Tibial nerve (tissue), 4 donors: ENCODE data around the gene AGBL1. TPM values are rescaled to one million over a fixed set of nuclear protein-coding genes. Genes with fewer than 3 reads are reported as not detected.
"Not testable (repeated sequence)": the region's sequence is repeated elsewhere in the genome, so short reads cannot be mapped to it uniquely, and the experiment has no call there.

Experiments used
- DNase-seq, 2 donors: peaks; one replicate each; pipeline ENCODE4 v3.0.0-alpha.2; 2019; ENCODE audit warnings: low spot score in 2 of 2
- H3K27ac ChIP-seq, 4 donors: fragments of 200-600 bp; sonication (generic) in 3 of 4; one replicate each; pipeline ENCODE4 v1.5.1; 2017 to 2019; ENCODE audit warnings: mild to moderate bottlenecking in 1 of 4
- H3K27me3 ChIP-seq, 2 donors: fragments of 200-600 bp; sonication (generic) in 1 of 2; one replicate each; pipeline versions ENCODE4 v1.5.1 to v1.6.0; 2017 to 2019
- H3K36me3 ChIP-seq, 3 donors: fragments of 200-600 bp; sonication (generic); one replicate each; pipeline ENCODE4 v1.5.1; 2018 to 2019
- H3K4me1 ChIP-seq, 4 donors: fragments of 200-600 bp; sonication (generic) in 3 of 4; one replicate each; pipeline ENCODE4 v1.5.1; 2017 to 2019
- H3K4me3 ChIP-seq, 4 donors: fragments of 200-600 bp; sonication (generic) in 3 of 4; one replicate each; pipeline ENCODE4 v1.5.1; 2017 to 2019; ENCODE audit warnings: mild to moderate bottlenecking in 1 of 4, moderate library complexity in 1 of 4
- H3K9me3 ChIP-seq, 4 donors: fragments of 200-600 bp; sonication (generic) in 3 of 4; one replicate each; pipeline ENCODE4 v1.5.1; 2017 to 2019
- CTCF ChIP-seq, 5 experiments: fragments of 200-600 bp in 3 of 5; fragments of 450-650 bp in 2 of 5; sonication (generic) in 3 of 5; IDR thresholded peaks; one replicate each; pipeline ENCODE4 v1.5.1; 2016 to 2019; ENCODE audit warnings: antibody characterized with exemption in 5 of 5, mild to moderate bottlenecking in 3 of 5, moderate library complexity in 2 of 5
- EP300 ChIP-seq, 2 donors: sonication (generic); formaldehyde crosslinking; IDR thresholded peaks; one replicate each; pipeline ENCODE4 v1.6.1; 2017; ENCODE audit warnings: antibody characterized with exemption in 2 of 2, mild to moderate bottlenecking in 1 of 2
- POLR2A ChIP-seq, 2 donors: fragments of 450-650 bp; IDR thresholded peaks; one replicate each; pipeline ENCODE4 v1.6.1; 2017; ENCODE audit warnings: antibody characterized with exemption in 2 of 2, mild to moderate bottlenecking in 2 of 2, moderate library complexity in 2 of 2
- WGBS, 2 donors: methylation state at CpG; one replicate each; pipeline ENCODE4 v1.1.5; 2018; 5-methylcytosine and 5-hydroxymethylcytosine counted together
- total RNA-seq, 4 donors: library from RNA; depleted of rRNA; stranded (reverse); fragments of >200 nt; gene quantifications; one replicate each; pipeline ENCODE4 v1.1.0, GENCODE V29; 2016

Gene AGBL1
- total RNA-seq, 4 donors from 2014 or later: under 0.01 to 1.2 (median 0.21) TPM; not detected in 1

- TF ChIP-seq EP300 (IDR thresholded peaks at IDR 0.05) (no peak), POLR2A (IDR thresholded peaks at IDR 0.05) (no peak), CTCF (IDR thresholded peaks at IDR 0.05) (no peak)
- peaks cover 0 to 8% (median 0%) of the 10 kb centered on the region in 4 donors for H3K4me1 ChIP-seq
- peaks cover 0 to 3% (median 1%) of the 10 kb centered on the region in 4 donors for H3K9me3 ChIP-seq
- H3K36me3 ChIP-seq: no peaks in the 10 kb centered on the region
- no peaks in the 10 kb centered on the region for H3K27me3 ChIP-seq
- H3K4me3 ChIP-seq: no peak overlapping the region
- 78 to 79% methylated on average over 6 of the region's 6 CpGs for WGBS, 2 donors
- DNase-seq: no peak
- no peak overlapping the region for H3K27ac ChIP-seq
These were observed 952.6 kb downstream of the AGBL1 start for GRCh38 chr15:87032295-87032694.

DNA sequence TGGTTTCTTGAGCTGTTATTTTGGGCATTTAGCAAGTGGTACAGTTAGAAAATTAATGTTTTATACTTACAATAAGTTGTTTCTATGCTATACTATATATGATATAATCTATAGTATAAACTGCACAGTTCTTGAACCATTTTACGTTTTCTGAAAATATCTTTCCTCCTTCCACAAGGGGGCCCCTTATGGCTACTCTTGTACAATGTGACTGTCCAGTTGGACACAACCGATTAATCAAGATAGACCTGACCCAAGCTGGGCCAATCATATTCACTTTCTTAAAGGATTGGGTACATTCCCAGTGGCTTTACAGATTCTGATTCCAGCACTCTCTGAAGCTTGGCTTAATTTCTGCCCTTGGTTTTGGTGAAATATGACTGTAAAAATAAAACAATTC, 953.4 kb downstream of the AGBL1 start:
- Histone ChIP-seq H3K9me3 (peaks cover 0 to 3% (median 0%) of the 10 kb centered on the region in 4 donors), H3K4me1 (peaks cover 0 to 8% (median 0%) of the 10 kb centered on the region in 4 donors), H3K27ac (no peak overlapping the region), H3K4me3 (no peak overlapping the region), H3K27me3 (no peaks in the 10 kb centered on the region), H3K36me3 (no peaks in the 10 kb centered on the region)
- 55% methylated on average over 2 of the region's 2 CpGs for WGBS, 2 donors
- peak in 4 of 5 experiments; percentile 4 to 32 (median 11) for TF ChIP-seq CTCF (IDR thresholded peaks at IDR 0.05)
- TF ChIP-seq POLR2A (IDR thresholded peaks at IDR 0.05): no peak
- no peak for TF ChIP-seq EP300 (IDR thresholded peaks at IDR 0.05)
- DNase-seq: no peak

- Histone ChIP-seq H3K9me3 (peaks cover 0 to 3% (median 0%) of the 10 kb centered on the region in 4 donors), H3K4me1 (peaks cover 0 to 8% (median 0%) of the 10 kb centered on the region in 4 donors), H3K27ac (no peak overlapping the region), H3K36me3 (no peaks in the 10 kb centered on the region), H3K4me3 (no peak overlapping the region), H3K27me3 (no peaks in the 10 kb centered on the region)
- no peak for DNase-seq
- TF ChIP-seq POLR2A (IDR thresholded peaks at IDR 0.05): no peak
- no peak for TF ChIP-seq EP300 (IDR thresholded peaks at IDR 0.05)
- TF ChIP-seq CTCF (IDR thresholded peaks at IDR 0.05): no peak
- WGBS, 2 donors: 90 to 95% methylated on average over 16 of the region's 16 CpGs
These were observed 955.2 kb downstream of the AGBL1 start for GRCh38 chr15:87034886-87035285.

- Histone ChIP-seq H3K27ac (no peak overlapping the region), H3K36me3 (no peaks in the 10 kb centered on the region), H3K9me3 (peaks cover 0 to 3% (median 0%) of the 10 kb centered on the region in 4 donors), H3K4me3 (no peak overlapping the region), H3K27me3 (no peaks in the 10 kb centered on the region), H3K4me1 (no peaks in the 10 kb centered on the region)
- DNase-seq: no peak
- WGBS, 2 donors: 48 to 51% methylated on average over 3 of the region's 3 CpGs
- TF ChIP-seq EP300 (IDR thresholded peaks at IDR 0.05): no peak
- no peak for TF ChIP-seq CTCF (IDR thresholded peaks at IDR 0.05)
These were observed 958.7 kb downstream of the AGBL1 start for GRCh38 chr15:87038404-87038803.

DNA sequence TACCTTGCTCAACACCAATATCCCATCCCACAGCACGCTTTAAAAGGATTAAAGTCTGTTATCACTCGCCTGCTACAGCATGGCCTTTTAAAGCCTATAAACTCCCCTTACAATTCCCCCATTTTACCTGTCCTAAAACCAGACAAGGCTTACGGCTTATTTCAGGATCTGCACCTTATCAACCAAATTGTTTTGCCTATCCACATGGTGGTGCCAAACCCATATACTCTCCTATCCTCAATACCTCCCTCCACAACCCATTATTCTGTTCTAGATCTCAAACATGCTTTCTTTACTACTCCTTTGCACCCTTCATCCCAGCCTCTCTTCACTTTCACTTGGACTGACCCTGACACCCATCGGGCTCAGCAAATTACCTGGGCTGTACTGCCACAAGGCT, 962.9 kb downstream of the AGBL1 start:
- not testable (repeated sequence) for H3K27me3 ChIP-seq, H3K27ac ChIP-seq, H3K9me3 ChIP-seq, H3K4me1 ChIP-seq, DNase-seq, H3K36me3 ChIP-seq, H3K4me3 ChIP-seq
- WGBS, 2 donors: 93 to 94% methylated on average over 4 of the region's 4 CpGs

- DNase-seq: no peak
- Histone ChIP-seq H3K36me3 (no peaks in the 10 kb centered on the region), H3K27me3 (no peaks in the 10 kb centered on the region), H3K27ac (no peak overlapping the region), H3K4me3 (no peak overlapping the region), H3K9me3 (no peaks in the 10 kb centered on the region), H3K4me1 (no peaks in the 10 kb centered on the region)
- TF ChIP-seq CTCF (IDR thresholded peaks at IDR 0.05) (no peak), EP300 (IDR thresholded peaks at IDR 0.05) (no peak)
- 69 to 78% methylated on average over 1 of the region's 1 CpG for WGBS, 2 donors
These were observed 966.1 kb downstream of the AGBL1 start for GRCh38 chr15:87045746-87046145.
